ENCODE measurements around the gene MPPED1.

Gene MPPED1

GRCh38 chr22:43473031-43473430 is 61.2 kb downstream of the MPPED1 start:
- DNase-seq (ENCODE audit: insufficient read length, low spot score) (no peak), FAIRE-seq (no peak)
- no peak for TF ChIP-seq CTCF (IDR thresholded peaks at IDR 0.05; ENCODE audit: insufficient read depth, missing control alignments)

GRCh38 chr22:43473441-43473840 is 61.6 kb downstream of the MPPED1 start:
- DNase-seq (ENCODE audit: insufficient read length, low spot score) (no peak), FAIRE-seq (no peak)
- TF ChIP-seq CTCF (IDR thresholded peaks at IDR 0.05; ENCODE audit: insufficient read depth, missing control alignments) = no peak

- no peak for TF ChIP-seq CTCF (IDR thresholded peaks at IDR 0.05; ENCODE audit: insufficient read depth, missing control alignments)
- no peak for DNase-seq (ENCODE audit: insufficient read length, low spot score)
- FAIRE-seq = no peak
These were observed 62.6 kb downstream of the MPPED1 start for GRCh38 chr22:43474161-43475101.

- FAIRE-seq (no peak), DNase-seq (ENCODE audit: insufficient read length, low spot score) (no peak)
- TF ChIP-seq CTCF (IDR thresholded peaks at IDR 0.05; ENCODE audit: insufficient read depth, missing control alignments) = no peak
These were observed 63.8 kb downstream of the MPPED1 start for GRCh38 chr22:43475549-43476076.

GRCh38 chr22:43476341-43476740 is 64.5 kb downstream of the MPPED1 start:
- no peak for TF ChIP-seq CTCF (IDR thresholded peaks at IDR 0.05; ENCODE audit: insufficient read depth, missing control alignments)
- no peak for DNase-seq (ENCODE audit: insufficient read length, low spot score)
- FAIRE-seq = no peak

GRCh38 chr22:43476751-43477725 is 65.2 kb downstream of the MPPED1 start:
- FAIRE-seq = no peak
- TF ChIP-seq CTCF (IDR thresholded peaks at IDR 0.05; ENCODE audit: insufficient read depth, missing control alignments) = no peak

More at GRCh38 chr22:43476751-43477725, 65.2 kb downstream of the MPPED1 start:
- DNase-seq (ENCODE audit: insufficient read length, low spot score) = no peak

All from D721Med (cell line).